Progenitor cell of endocrine pancreas (in vitro differentiated cells): Measurements from ENCODE around the gene OR9A2. TPM values are rescaled to one million over a fixed set of nuclear protein-coding genes. Genes with fewer than 3 reads are reported as not detected.

Experiments
- DNase-seq: peaks from one replicate; pipeline ENCODE4 v3.0.0; 2021; ENCODE audit warnings: low spot score; ENCODE audit not compliant: unreplicated experiment
- H3K27ac Mint-ChIP-seq: 2 replicates; pipeline ENCODE4 v1.8.0; 2021; ENCODE audit warnings: mild to moderate bottlenecking, moderate library complexity, mixed read lengths
- H3K27me3 Mint-ChIP-seq: 2 replicates; pipeline ENCODE4 v1.8.0; 2021; ENCODE audit warnings: mixed read lengths
- H3K36me3 Mint-ChIP-seq: 2 replicates; pipeline ENCODE4 v1.8.0; 2022; ENCODE audit warnings: mixed read lengths; ENCODE audit not compliant: insufficient read depth
- H3K4me1 Mint-ChIP-seq: 2 replicates; pipeline ENCODE4 v1.8.0; 2021; ENCODE audit warnings: low read depth, mixed read lengths
- H3K4me3 Mint-ChIP-seq: 2 replicates; pipeline ENCODE4 v1.8.0; 2021; ENCODE audit warnings: low read depth, mild to moderate bottlenecking, moderate library complexity, mixed read lengths
- H3K9me3 Mint-ChIP-seq: 2 replicates; pipeline ENCODE4 v1.8.0; 2021; ENCODE audit warnings: low read depth, mixed read lengths
- long read RNA-seq: library from polyadenylated mRNA; unstranded; transcript quantifications from one replicate; pipeline ENCODE4 v2.0.0, GENCODE V29; 2020
- total RNA-seq: library from RNA; stranded (reverse); gene quantifications from 2 replicates; pipeline ENCODE4 v1.2.1, GENCODE V29; 2021
- TF ChIP-seq, protein P1 (sequence below): fragments of 200-600 bp; sonication (generic); IDR thresholded peaks from one replicate; pipeline ENCODE4 v1.5.0; 2021; ENCODE audit warnings: antibody characterized with exemption, mild to moderate bottlenecking; ENCODE audit not compliant: unreplicated experiment

OR9A2 gene, protein sequence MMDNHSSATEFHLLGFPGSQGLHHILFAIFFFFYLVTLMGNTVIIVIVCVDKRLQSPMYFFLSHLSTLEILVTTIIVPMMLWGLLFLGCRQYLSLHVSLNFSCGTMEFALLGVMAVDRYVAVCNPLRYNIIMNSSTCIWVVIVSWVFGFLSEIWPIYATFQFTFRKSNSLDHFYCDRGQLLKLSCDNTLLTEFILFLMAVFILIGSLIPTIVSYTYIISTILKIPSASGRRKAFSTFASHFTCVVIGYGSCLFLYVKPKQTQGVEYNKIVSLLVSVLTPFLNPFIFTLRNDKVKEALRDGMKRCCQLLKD
- total RNA-seq = not detected in 2 replicates
- long read RNA-seq = 0 reads

- Mint-ChIP-seq H3K4me1 (no peaks in the 10 kb centered on the region), H3K27me3 (peaks cover 2% of the 10 kb centered on the region), H3K36me3 (no peaks in the 10 kb centered on the region)
These were observed at the start of gene OR9A2 for GRCh38 chr7:143027032-143027431. Gene OR9A2, minus strand, starts transcription at chr7:143027132. Its CDS starts 0 bp downstream, at chr7:143027132.

DNA sequence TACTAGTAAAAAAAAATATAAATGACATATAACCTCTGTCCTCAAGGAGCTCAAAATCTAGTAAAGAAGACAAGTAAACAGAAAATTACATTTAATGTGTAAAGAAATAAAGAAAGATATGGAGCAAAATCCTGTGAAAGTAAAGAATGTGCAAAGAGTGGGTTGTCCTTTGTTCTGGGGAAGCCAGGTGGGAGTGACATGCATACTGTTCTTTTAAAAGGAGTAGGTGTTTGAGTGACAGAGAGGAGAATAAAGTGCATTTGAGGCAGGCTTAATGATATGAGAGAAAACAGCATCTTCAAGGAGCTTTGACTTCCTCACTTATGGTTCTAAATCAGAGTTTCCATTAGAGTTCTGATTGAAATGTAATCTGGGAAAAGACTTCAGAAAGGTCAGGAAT lies 47.2 kb upstream of the OR9A2 start:
- H3K27me3 Mint-ChIP-seq = peaks cover 5% of the 10 kb centered on the region
- H3K27ac Mint-ChIP-seq = no peak overlapping the region
- no peaks in the 10 kb centered on the region for H3K9me3 Mint-ChIP-seq
- no peak overlapping the region for H3K4me3 Mint-ChIP-seq
- H3K36me3 Mint-ChIP-seq = no peaks in the 10 kb centered on the region
- no peak for DNase-seq
- H3K4me1 Mint-ChIP-seq = no peaks in the 10 kb centered on the region
- TF ChIP-seq, protein P1, sequence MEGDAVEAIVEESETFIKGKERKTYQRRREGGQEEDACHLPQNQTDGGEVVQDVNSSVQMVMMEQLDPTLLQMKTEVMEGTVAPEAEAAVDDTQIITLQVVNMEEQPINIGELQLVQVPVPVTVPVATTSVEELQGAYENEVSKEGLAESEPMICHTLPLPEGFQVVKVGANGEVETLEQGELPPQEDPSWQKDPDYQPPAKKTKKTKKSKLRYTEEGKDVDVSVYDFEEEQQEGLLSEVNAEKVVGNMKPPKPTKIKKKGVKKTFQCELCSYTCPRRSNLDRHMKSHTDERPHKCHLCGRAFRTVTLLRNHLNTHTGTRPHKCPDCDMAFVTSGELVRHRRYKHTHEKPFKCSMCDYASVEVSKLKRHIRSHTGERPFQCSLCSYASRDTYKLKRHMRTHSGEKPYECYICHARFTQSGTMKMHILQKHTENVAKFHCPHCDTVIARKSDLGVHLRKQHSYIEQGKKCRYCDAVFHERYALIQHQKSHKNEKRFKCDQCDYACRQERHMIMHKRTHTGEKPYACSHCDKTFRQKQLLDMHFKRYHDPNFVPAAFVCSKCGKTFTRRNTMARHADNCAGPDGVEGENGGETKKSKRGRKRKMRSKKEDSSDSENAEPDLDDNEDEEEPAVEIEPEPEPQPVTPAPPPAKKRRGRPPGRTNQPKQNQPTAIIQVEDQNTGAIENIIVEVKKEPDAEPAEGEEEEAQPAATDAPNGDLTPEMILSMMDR = no peak

More at GRCh38 chr7:143027032-143027431, at the start of gene OR9A2:
- Mint-ChIP-seq H3K27ac (no peak within 1 kb of the TSS), H3K9me3 (peaks cover 3% of the 10 kb centered on the region), H3K4me3 (no peak within 1 kb of the TSS)
- no peak for DNase-seq
- TF ChIP-seq, protein P1 = no peak

GRCh38 chr7:143073556-143073955 lies 46.6 kb upstream of the OR9A2 start:
- TF ChIP-seq, protein P1 = no peak
- no peaks in the 10 kb centered on the region for H3K36me3 Mint-ChIP-seq
- no peak overlapping the region for H3K4me3 Mint-ChIP-seq
- no peaks in the 10 kb centered on the region for H3K9me3 Mint-ChIP-seq
- no peak for DNase-seq
- no peaks in the 10 kb centered on the region for H3K4me1 Mint-ChIP-seq
- H3K27me3 Mint-ChIP-seq = peaks cover 5% of the 10 kb centered on the region
- H3K27ac Mint-ChIP-seq = no peak overlapping the region

DNA sequence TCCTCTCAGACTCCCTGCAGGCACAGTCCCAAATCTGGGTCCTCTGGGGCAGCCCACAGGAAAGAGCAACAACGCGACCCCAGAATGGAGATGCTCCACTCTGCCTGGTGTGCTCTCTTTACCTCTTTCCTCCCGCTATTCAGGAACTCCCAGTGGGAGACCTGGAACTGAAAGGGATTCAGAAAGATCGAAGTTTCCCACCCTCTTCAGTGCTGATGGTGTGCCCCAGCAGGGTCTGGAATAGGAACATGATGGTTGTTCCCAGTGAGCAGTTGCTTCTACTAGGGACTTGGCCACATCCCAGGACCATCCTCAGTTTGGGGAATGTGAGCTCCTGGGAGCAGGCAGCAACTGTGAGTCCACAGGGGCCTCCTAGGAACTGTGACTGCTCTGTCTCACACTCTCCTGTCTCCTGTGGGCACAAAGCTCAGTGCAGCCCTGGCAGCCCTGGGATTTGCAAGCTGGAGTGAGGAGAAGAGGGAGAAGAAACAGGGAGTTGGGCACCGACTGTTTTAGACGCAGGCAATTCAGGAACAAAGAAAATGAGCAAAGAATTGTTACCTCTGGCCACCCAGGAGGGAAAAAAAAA lies 43.1 kb upstream of the OR9A2 start:
- Mint-ChIP-seq H3K9me3 (no peaks in the 10 kb centered on the region), H3K4me1 (no peaks in the 10 kb centered on the region), H3K36me3 (no peaks in the 10 kb centered on the region), H3K27me3 (peaks cover 5% of the 10 kb centered on the region), H3K27ac (no peak overlapping the region), H3K4me3 (no peak overlapping the region)
- TF ChIP-seq, protein P1 = no peak
- DNase-seq = no peak

GRCh38 chr7:143068446-143068845 lies 41.5 kb upstream of the OR9A2 start:
- Mint-ChIP-seq H3K4me1 (no peaks in the 10 kb centered on the region), H3K36me3 (no peaks in the 10 kb centered on the region), H3K27me3 (peaks cover 5% of the 10 kb centered on the region), H3K27ac (no peak overlapping the region), H3K4me3 (no peak overlapping the region), H3K9me3 (no peaks in the 10 kb centered on the region)
- TF ChIP-seq, protein P1 = no peak
- DNase-seq = no peak
